ENCODE data around the gene MBOAT2. TPM values are rescaled to one million over a fixed set of nuclear protein-coding genes. Genes with fewer than 3 reads are reported as not detected.
A peak's percentile ranks its signal among the peaks of the same experiment; 100 is the strongest.

The MBOAT2 gene
- total and polyA plus RNA-seq, 2 of the 13 experiments (the other 11 are each of a cell fraction or from before 2014, with no cell fraction given), result 0.11 to 0.36 TPM

GRCh38 chr2:8986327-8986976 is 17.0 kb downstream of the MBOAT2 start:
- no peaks in the 10 kb centered on the region for H3K27me3 ChIP-seq (ENCODE audit: control insufficient read depth in 1 of 2, insufficient read depth in 2 of 2, low read length in 2 of 2)
- TF ChIP-seq SMC3 (IDR thresholded peaks at IDR 0.05; ENCODE audit: low read length) (peak; percentile 75), CTCF (CRISPR knock-in tag; IDR thresholded peaks at IDR 0.05) (peak; percentile 79), STAG1 (CRISPR knock-in tag; IDR thresholded peaks at IDR 0.05) (peak; percentile 74), RAD21 (CRISPR knock-in tag; IDR thresholded peaks at IDR 0.05) (peak; percentile 63), ZNF501 (CRISPR knock-in tag; IDR thresholded peaks at IDR 0.05) (no peak), ARID3A (IDR thresholded peaks at IDR 0.05; ENCODE audit: low read depth, low read length) (no peak), HOXA3 (CRISPR knock-in tag; IDR thresholded peaks at IDR 0.05) (no peak), KLF16 (CRISPR knock-in tag; IDR thresholded peaks at IDR 0.05) (0 out of 4 replicates have a peak, but pooled peaks of 1 of the 2 experiments have one; percentile 35), ZNF264 (CRISPR knock-in tag; IDR thresholded peaks at IDR 0.05) (peak; percentile 99), ZNF788 (CRISPR knock-in tag; IDR thresholded peaks at IDR 0.05; ENCODE audit: borderline replicate concordance) (no peak)
- TF ChIP-seq, protein P1, sequence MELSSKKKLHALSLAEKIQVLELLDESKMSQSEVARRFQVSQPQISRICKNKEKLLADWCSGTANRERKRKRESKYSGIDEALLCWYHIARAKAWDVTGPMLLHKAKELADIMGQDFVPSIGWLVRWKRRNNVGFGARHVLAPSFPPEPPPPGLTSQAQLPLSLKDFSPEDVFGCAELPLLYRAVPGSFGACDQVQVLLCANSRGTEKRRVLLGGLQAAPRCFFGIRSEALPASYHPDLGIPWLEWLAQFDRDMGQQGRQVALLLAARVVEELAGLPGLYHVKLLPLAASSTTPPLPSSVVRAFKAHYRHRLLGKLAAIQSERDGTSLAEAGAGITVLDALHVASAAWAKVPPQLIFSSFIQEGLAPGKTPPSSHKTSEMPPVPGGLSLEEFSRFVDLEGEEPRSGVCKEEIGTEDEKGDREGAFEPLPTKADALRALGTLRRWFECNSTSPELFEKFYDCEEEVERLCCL (CRISPR knock-in tag; IDR thresholded peaks at IDR 0.05; ENCODE audit: borderline replicate concordance), result no peak
- TF ChIP-seq, protein P2, sequence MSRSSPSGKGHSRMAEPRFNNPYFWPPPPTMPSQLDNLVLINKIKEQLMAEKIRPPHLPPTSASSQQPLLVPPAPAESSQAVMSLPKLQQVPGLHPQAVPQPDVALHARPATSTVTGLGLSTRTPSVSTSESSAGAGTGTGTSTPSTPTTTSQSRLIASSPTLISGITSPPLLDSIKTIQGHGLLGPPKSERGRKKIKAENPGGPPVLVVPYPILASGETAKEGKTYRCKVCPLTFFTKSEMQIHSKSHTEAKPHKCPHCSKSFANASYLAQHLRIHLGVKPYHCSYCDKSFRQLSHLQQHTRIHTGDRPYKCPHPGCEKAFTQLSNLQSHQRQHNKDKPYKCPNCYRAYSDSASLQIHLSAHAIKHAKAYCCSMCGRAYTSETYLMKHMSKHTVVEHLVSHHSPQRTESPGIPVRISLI (CRISPR knock-in tag; IDR thresholded peaks at IDR 0.05; ENCODE audit: borderline replicate concordance), result no peak
- POLR2A ChIA-PET, result no interaction called here
- no TSS peak for BruUV-seq (replicated peaks)
- H2AFZ ChIP-seq (ENCODE audit: low read length), result no peak overlapping the region
- CTCF ChIA-PET (ENCODE audit: low intra/inter-chr PET ratio, low total read pairs), result no interaction called here
- no peaks in the 10 kb centered on the region for H4K20me1 ChIP-seq (ENCODE audit: insufficient read depth, low read length)
- DNase-seq (ENCODE audit: low spot score) (peak; percentile 36), ATAC-seq (peak; percentile 99), FAIRE-seq (peak; percentile 60)
- intact Hi-C loops (cut with micrococcal nuclease; ENCODE audit: unreplicated experiment), result loop anchor here (1.0 to 5.0 kb wide), 2 partner anchors 113 to 1889 kb away; no protein-coding TSS in a partner anchor
- no peaks in the 10 kb centered on the region for H3K36me3 ChIP-seq (replicated peaks in 1 of 2; ENCODE audit: control insufficient read depth in 1 of 2, insufficient read depth in 2 of 2, low read length in 2 of 2)
- no peaks in the 10 kb centered on the region for H3K79me2 ChIP-seq (ENCODE audit: insufficient read depth, low read length)
- no peak overlapping the region for H3K4me3 ChIP-seq (replicated peaks in 1 of 3; ENCODE audit: insufficient read depth in 1 of 3, low read depth in 2 of 3, low read length in 3 of 3)
- H3K9ac ChIP-seq (ENCODE audit: insufficient read depth, low read depth, low read length), result no peak overlapping the region
- WGBS (ENCODE audit: low lambda C conversion rate), result 36% methylated on average over 11 of the region's 11 CpGs
- in situ Hi-C loops (cut with HindIII; ENCODE audit: extremely low pct_ligation_motif_present, low pct_unique_long_range_greater_than_20kb), result loop anchor here (10.0 kb wide), 1 partner anchor 112 kb away; no protein-coding TSS in a partner anchor
- H3K4me1 ChIP-seq (ENCODE audit: insufficient read depth, low read length), result no peaks in the 10 kb centered on the region
- no peaks in the 10 kb centered on the region for H3K9me3 ChIP-seq (ENCODE audit: low read length)
- no peak overlapping the region for H3K27ac ChIP-seq (ENCODE audit: extremely low read length, insufficient read depth, low read length)
- H3K4me2 ChIP-seq (ENCODE audit: low read depth, low read length), result no peak overlapping the region

Measured in HepG2 (cell line).